ENCODE results near the gene FAM118B. TPM values are rescaled to one million over a fixed set of nuclear protein-coding genes. Genes with fewer than 3 reads are reported as not detected.

The FAM118B gene
- total RNA-seq, 1 donor from 2014 or later = 19.3 TPM

DNA sequence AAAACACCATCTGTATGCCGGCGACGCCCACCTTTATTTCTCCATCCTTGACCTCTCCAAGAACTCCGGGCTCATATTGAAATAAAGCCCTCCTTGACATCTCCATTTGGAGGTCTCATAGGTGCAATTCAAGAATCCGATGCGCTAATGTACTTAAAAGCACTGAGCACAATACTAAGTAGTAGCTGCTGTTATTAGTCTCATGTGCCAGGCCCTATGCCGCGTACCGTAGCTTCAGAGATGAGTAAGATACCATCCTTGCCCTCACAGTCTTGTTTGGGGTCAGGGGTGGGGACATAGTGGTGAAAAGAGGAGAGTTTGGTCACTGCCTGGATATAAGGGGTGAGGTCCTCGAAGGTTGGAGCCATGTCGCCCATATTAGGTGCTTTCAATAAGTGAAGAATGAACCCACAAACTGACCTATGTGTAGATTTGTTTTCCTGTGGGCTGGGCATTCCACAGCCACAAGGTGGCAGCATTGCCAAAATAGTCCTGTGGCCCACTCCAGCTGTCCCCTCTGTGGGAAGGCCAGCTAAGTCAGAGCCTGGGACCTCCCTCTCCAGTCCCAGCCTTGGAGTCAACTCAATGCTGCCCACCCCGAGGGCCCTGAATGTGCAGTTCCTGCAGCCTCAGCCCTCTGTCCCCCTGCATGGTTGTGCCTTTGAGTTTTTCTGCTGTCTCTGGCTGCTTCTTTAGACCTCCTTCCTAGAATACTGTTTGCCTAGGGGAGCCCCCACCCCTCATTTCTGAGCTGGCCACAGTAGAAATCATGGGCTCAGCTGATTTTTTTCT is 98.8 kb downstream of the FAM118B start:
- DNase-seq (ENCODE audit: low spot score) = peak; percentile 71

GRCh38 chr11:126310992-126311310 is 99.4 kb downstream of the FAM118B start:
- DNase-seq (ENCODE audit: low spot score) = no peak

GRCh38 chr11:126311401-126312291 is 100.1 kb downstream of the FAM118B start:
- DNase-seq (ENCODE audit: low spot score) = no peak

Other genes starting within 250 kb of the FAM118B start
- gene CDON, start 148.9 kb upstream of the FAM118B start, total RNA-seq = 25.8 TPM
- 18.7 TPM for gene RPUSD4, start 132 bp upstream of the FAM118B start, total RNA-seq
- gene SRPRA, start 57.1 kb downstream of the FAM118B start, total RNA-seq = 138 TPM
- gene FOXRED1, start 57.4 kb downstream of the FAM118B start, total RNA-seq = 29.3 TPM
- 20.7 TPM for gene TIRAP, start 71.3 kb downstream of the FAM118B start, total RNA-seq
- 34.6 TPM for gene DCPS, start 92.3 kb downstream of the FAM118B start, total RNA-seq
- gene ST3GAL4, start 143.9 kb downstream of the FAM118B start, total RNA-seq = 19.4 TPM